ENCODE data around the gene MSRB1. TPM values are rescaled to one million over a fixed set of nuclear protein-coding genes. Genes with fewer than 3 reads are reported as not detected.

Gene MSRB1
- polyA plus RNA-seq, 1 donor from 2014 or later: 6.0 TPM

- TF ChIP-seq MXI1 (conservative IDR thresholded peaks at IDR 0.05; ENCODE audit: poor library complexity, severe bottlenecking): no peak
- Histone ChIP-seq H3K4me3 (ENCODE audit: low read length) (no peak overlapping the region), H3K9me2 (ENCODE audit: insufficient read depth, low read length) (no peaks in the 10 kb centered on the region), H3K4me2 (ENCODE audit: low read length) (no peak overlapping the region), H3K9me3 (ENCODE audit: low read length) (no peaks in the 10 kb centered on the region), H3K27ac (ENCODE audit: low read length) (no peak overlapping the region), H3K9ac (ENCODE audit: low read length) (no peak overlapping the region), H2AFZ (ENCODE audit: low read depth, low read length) (no peak overlapping the region), H3K36me3 (ENCODE audit: insufficient read depth, low read length) (no peaks in the 10 kb centered on the region), H3K27me3 (ENCODE audit: insufficient read depth, low read depth, low read length) (no peaks in the 10 kb centered on the region), H3K79me2 (replicated peaks; ENCODE audit: insufficient read depth, low read length) (no peaks in the 10 kb centered on the region), H3F3A (ENCODE audit: insufficient read depth, low read length, poor library complexity, severe bottlenecking) (no peaks in the 10 kb centered on the region), H4K20me1 (ENCODE audit: insufficient read depth) (no peaks in the 10 kb centered on the region)
Measured at GRCh38 chr16:1938316-1938715, 4.7 kb downstream of the MSRB1 start.

DNA sequence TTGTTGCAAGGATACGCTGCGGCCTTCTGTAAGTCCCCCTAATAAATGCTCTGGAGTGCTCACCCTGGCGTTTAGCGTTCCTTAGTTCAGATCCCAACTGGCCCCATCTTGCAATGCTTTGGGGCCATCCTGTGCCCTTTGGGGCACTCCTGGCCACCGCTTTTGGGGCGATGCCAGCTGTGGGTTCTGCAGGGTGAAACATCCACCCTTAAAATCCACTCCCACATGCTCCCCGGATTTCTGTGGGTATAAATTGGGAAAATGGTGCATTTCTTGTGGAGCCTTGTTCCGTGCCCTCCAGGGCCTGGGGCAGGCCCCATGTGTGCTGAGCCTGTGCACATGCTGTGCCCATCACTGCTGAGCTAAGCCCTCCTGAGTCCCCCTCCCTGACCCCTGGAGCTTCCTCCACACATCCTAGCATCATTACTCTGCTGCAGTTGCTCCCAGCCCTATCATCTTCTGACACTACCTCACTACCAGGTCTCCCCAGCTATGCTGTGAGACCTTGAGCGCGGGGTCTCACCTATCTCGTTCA is 6.0 kb downstream of the MSRB1 start:
- H3K4me2 ChIP-seq (ENCODE audit: low read length): no peak overlapping the region
- H2AFZ ChIP-seq (ENCODE audit: low read depth, low read length): no peak overlapping the region
- no peaks in the 10 kb centered on the region for H3K9me3 ChIP-seq (ENCODE audit: low read length)
- H3K27me3 ChIP-seq (ENCODE audit: insufficient read depth, low read depth, low read length): no peaks in the 10 kb centered on the region
- no peaks in the 10 kb centered on the region for H3K36me3 ChIP-seq (ENCODE audit: insufficient read depth, low read length)
- no peaks in the 10 kb centered on the region for H3F3A ChIP-seq (ENCODE audit: insufficient read depth, low read length, poor library complexity, severe bottlenecking)
- H3K79me2 ChIP-seq (replicated peaks; ENCODE audit: insufficient read depth, low read length): no peaks in the 10 kb centered on the region
- no peaks in the 10 kb centered on the region for H3K9me2 ChIP-seq (ENCODE audit: insufficient read depth, low read length)
- no peaks in the 10 kb centered on the region for H4K20me1 ChIP-seq (ENCODE audit: insufficient read depth)
- no peak overlapping the region for H3K27ac ChIP-seq (ENCODE audit: low read length)
- TF ChIP-seq POLR2AphosphoS5 (IDR thresholded peaks at IDR 0.05) (no peak), EP300 (conservative IDR thresholded peaks at IDR 0.05; ENCODE audit: poor library complexity, severe bottlenecking) (no peak), CTCF (IDR thresholded peaks at IDR 0.05; ENCODE audit: poor library complexity, severe bottlenecking) (no peak), SMC3 (conservative IDR thresholded peaks at IDR 0.05; ENCODE audit: poor library complexity) (no peak), EZH2 (IDR thresholded peaks at IDR 0.05; ENCODE audit: borderline replicate concordance, insufficient read depth, low read length, poor library complexity, severe bottlenecking) (no peak), MXI1 (conservative IDR thresholded peaks at IDR 0.05; ENCODE audit: poor library complexity, severe bottlenecking) (no peak), RAD21 (conservative IDR thresholded peaks at IDR 0.05) (no peak), TAF1 (IDR thresholded peaks at IDR 0.05; ENCODE audit: low read depth) (no peak)
- TF ChIP-seq, protein P1, sequence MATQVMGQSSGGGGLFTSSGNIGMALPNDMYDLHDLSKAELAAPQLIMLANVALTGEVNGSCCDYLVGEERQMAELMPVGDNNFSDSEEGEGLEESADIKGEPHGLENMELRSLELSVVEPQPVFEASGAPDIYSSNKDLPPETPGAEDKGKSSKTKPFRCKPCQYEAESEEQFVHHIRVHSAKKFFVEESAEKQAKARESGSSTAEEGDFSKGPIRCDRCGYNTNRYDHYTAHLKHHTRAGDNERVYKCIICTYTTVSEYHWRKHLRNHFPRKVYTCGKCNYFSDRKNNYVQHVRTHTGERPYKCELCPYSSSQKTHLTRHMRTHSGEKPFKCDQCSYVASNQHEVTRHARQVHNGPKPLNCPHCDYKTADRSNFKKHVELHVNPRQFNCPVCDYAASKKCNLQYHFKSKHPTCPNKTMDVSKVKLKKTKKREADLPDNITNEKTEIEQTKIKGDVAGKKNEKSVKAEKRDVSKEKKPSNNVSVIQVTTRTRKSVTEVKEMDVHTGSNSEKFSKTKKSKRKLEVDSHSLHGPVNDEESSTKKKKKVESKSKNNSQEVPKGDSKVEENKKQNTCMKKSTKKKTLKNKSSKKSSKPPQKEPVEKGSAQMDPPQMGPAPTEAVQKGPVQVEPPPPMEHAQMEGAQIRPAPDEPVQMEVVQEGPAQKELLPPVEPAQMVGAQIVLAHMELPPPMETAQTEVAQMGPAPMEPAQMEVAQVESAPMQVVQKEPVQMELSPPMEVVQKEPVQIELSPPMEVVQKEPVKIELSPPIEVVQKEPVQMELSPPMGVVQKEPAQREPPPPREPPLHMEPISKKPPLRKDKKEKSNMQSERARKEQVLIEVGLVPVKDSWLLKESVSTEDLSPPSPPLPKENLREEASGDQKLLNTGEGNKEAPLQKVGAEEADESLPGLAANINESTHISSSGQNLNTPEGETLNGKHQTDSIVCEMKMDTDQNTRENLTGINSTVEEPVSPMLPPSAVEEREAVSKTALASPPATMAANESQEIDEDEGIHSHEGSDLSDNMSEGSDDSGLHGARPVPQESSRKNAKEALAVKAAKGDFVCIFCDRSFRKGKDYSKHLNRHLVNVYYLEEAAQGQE (IDR thresholded peaks at IDR 0.05; ENCODE audit: borderline replicate concordance): no peak
- H3K4me3 ChIP-seq (ENCODE audit: low read length): no peak overlapping the region
- no peak overlapping the region for H3K9ac ChIP-seq (ENCODE audit: low read length)

Measured in neural cell (in vitro differentiated cells).